NCI-H345 (cell line): ENCODE results near the gene UBL5.
A peak's percentile ranks its signal among the peaks of the same experiment; 100 is the strongest.
"Not testable (repeated sequence)": the region's sequence is repeated elsewhere in the genome, so short reads cannot be mapped to it uniquely, and the experiment has no call there.

Source experiments
- DNase-seq: peaks from one replicate; lab custom pipeline; 2025; lab: John Stamatoyannopoulos, UW

Gene UBL5

GRCh38 chr19:9827289-9828238, at the start of gene UBL5:
Gene UBL5 (plus strand): TSS chr19:9827918. CDS start chr19:9828338, 420 bp downstream.
- peak; percentile 93 for DNase-seq

GRCh38 chr19:9782338-9782737, 45.4 kb upstream of the UBL5 start:
- no peak for DNase-seq

GRCh38 chr19:9784163-9784496, 43.6 kb upstream of the UBL5 start:
- DNase-seq, result not testable (repeated sequence)

- DNase-seq, result peak; percentile 100
These were observed 42.1 kb upstream of the UBL5 start for GRCh38 chr19:9785367-9786331.

- DNase-seq, result no peak
These were observed 41.4 kb upstream of the UBL5 start for GRCh38 chr19:9786342-9786741.

- DNase-seq, result no peak
These were observed 40.9 kb upstream of the UBL5 start for GRCh38 chr19:9786819-9787218.

- not testable (repeated sequence) for DNase-seq
These were observed 39.1 kb upstream of the UBL5 start for GRCh38 chr19:9788604-9789003.

GRCh38 chr19:9789066-9789465, 38.7 kb upstream of the UBL5 start:
- no peak for DNase-seq

GRCh38 chr19:9789579-9789978, 38.1 kb upstream of the UBL5 start:
- not testable (repeated sequence) for DNase-seq

GRCh38 chr19:9791073-9791367, 36.7 kb upstream of the UBL5 start:
- DNase-seq, result not testable (repeated sequence)

GRCh38 chr19:9791552-9792205, 36.0 kb upstream of the UBL5 start:
- peak; percentile 97 for DNase-seq

- DNase-seq, result peak; percentile 97
These were observed 35.3 kb upstream of the UBL5 start for GRCh38 chr19:9792206-9793070.

- DNase-seq, result peak; percentile 53
These were observed 34.6 kb upstream of the UBL5 start for GRCh38 chr19:9793071-9793591.

- DNase-seq, result peak; percentile 86
These were observed 31.5 kb upstream of the UBL5 start for GRCh38 chr19:9796113-9796773.

- no peak for DNase-seq
These were observed 29.8 kb upstream of the UBL5 start for GRCh38 chr19:9797871-9798270.

- DNase-seq, result no peak
These were observed 28.6 kb upstream of the UBL5 start for GRCh38 chr19:9799162-9799561.

- DNase-seq, result no peak
These were observed 25.7 kb upstream of the UBL5 start for GRCh38 chr19:9801976-9802375.

- DNase-seq, result no peak
These were observed 20.9 kb upstream of the UBL5 start for GRCh38 chr19:9806803-9807202.

- no peak for DNase-seq
These were observed 18.6 kb upstream of the UBL5 start for GRCh38 chr19:9808855-9809824.
